ENCODE data around the gene ANKEF1. TPM values are rescaled to one million over a fixed set of nuclear protein-coding genes. Genes with fewer than 3 reads are reported as not detected.

Gene ANKEF1
- total and polyA plus RNA-seq, 2 experiments from 2014 or later: 4.7 to 9.7 TPM

GRCh38 chr20:10061641-10062040, 26.9 kb downstream of the ANKEF1 start:
- no peak for ATAC-seq
- Mint-ChIP-seq H3K4me1 (peaks cover 17% of the 10 kb centered on the region), H3K9me3 (no peaks in the 10 kb centered on the region), H3K27me3 (ENCODE audit: insufficient read depth, low read depth, poor library complexity) (peaks cover 2% of the 10 kb centered on the region), H3K27ac (no peak overlapping the region), H3K4me3 (no peak overlapping the region), H3K36me3 (ENCODE audit: low read depth) (peaks cover 4% of the 10 kb centered on the region; the same call in 1 of the 3 replicates)
- H2AFZ ChIP-seq: no peak overlapping the region
- H3K9me2 ChIP-seq (ENCODE audit: insufficient read depth): no peaks in the 10 kb centered on the region
- TF ChIP-seq CTCF (conservative IDR thresholded peaks at IDR 0.05; ENCODE audit: low read depth in 2 of 2) (no peak), POLR2AphosphoS5 (IDR thresholded peaks at IDR 0.05; ENCODE audit: low read depth) (no peak), JUNB (IDR thresholded peaks at IDR 0.05; ENCODE audit: unreplicated experiment) (no peak), REST (IDR thresholded peaks at IDR 0.05; ENCODE audit: unreplicated experiment) (no peak), ZNF331 (CRISPR knock-in tag; IDR thresholded peaks at IDR 0.05; ENCODE audit: low read depth) (no peak), NANOG (IDR thresholded peaks at IDR 0.05; ENCODE audit: borderline replicate concordance) (no peak), CREB1 (CRISPR knock-in tag; IDR thresholded peaks at IDR 0.05; ENCODE audit: low read depth) (no peak), EZH2 (IDR thresholded peaks at IDR 0.05; ENCODE audit: low read depth, unreplicated experiment) (no peak), STAT1 (IDR thresholded peaks at IDR 0.05; ENCODE audit: unreplicated experiment) (no peak), ETS1 (IDR thresholded peaks at IDR 0.05) (no peak), EZH2phosphoT487 (IDR thresholded peaks at IDR 0.05; ENCODE audit: unreplicated experiment) (no peak), ZNF114 (CRISPR knock-in tag; IDR thresholded peaks at IDR 0.05) (no peak), ZNF462 (CRISPR knock-in tag; IDR thresholded peaks at IDR 0.05) (no peak)
- no peak overlapping the region for H3K27ac ChIP-seq (ENCODE audit: low read depth)
- H4K20me1 ChIP-seq (replicated peaks; ENCODE audit: insufficient read depth): no peaks in the 10 kb centered on the region
- H3K4me2 ChIP-seq: no peak overlapping the region
- H3K4me3 ChIP-seq: no peak overlapping the region
- peaks cover 12% of the 10 kb centered on the region for H3K4me1 ChIP-seq (ENCODE audit: insufficient read depth)
- no peak for DNase-seq (ENCODE audit: low spot score)
- no peaks in the 10 kb centered on the region for H3K27me3 ChIP-seq (ENCODE audit: insufficient read depth)
- H3K36me3 ChIP-seq (ENCODE audit: insufficient read depth): no peaks in the 10 kb centered on the region
- no peaks in the 10 kb centered on the region for H3K79me2 ChIP-seq (replicated peaks; ENCODE audit: insufficient read depth)
- H3F3A ChIP-seq (replicated peaks; ENCODE audit: low read depth): no peaks in the 10 kb centered on the region
